Measurements from ENCODE around the gene SRL. TPM values are rescaled to one million over a fixed set of nuclear protein-coding genes. Genes with fewer than 3 reads are reported as not detected.

SRL gene
- total and polyA plus RNA-seq, 5 experiments from 2014 or later, result not detected

GRCh38 chr16:4271176-4272113 is 29.6 kb upstream of the SRL start:
- Mint-ChIP-seq H3K4me1 (peaks cover 7 to 41% (median 13%) of the 10 kb centered on the region in 4 donors), H3K27me3 (peaks cover 0 to 3% (median 0%) of the 10 kb centered on the region in 5 donors), H3K27ac (peak overlapping the region; percentile 63 to 95 (median 78)), H3K4me3 (peak overlapping the region; percentile 83 to 92 (median 87)), H3K36me3 (peaks cover 0 to 3% (median 0%) of the 10 kb centered on the region in 3 donors), H3K9me3 (peaks cover 0 to 2% (median 0%) of the 10 kb centered on the region in 9 donors)
- POLR2A ChIA-PET, result interaction anchor here (0.6 to 3.9 kb wide), 21 partner anchors 10 to 1571 kb away, joined by 3 to 98 read pairs (median 4); partner anchors contain the start of genes CREBBP, DNAAF8, PAM16 and ROGDI
- DNase-seq, result peak; percentile 81 to 93 (median 85)
- ATAC-seq, result peak; percentile 81

- ATAC-seq (no peak), DNase-seq (no peak)
- Mint-ChIP-seq H3K27ac (peak overlapping the region in 9 of 10 donors; percentile 10 to 87 (median 68)), H3K4me1 (peaks cover 8 to 49% (median 17%) of the 10 kb centered on the region in 4 donors), H3K4me3 (peak overlapping the region; percentile 83 to 92 (median 87)), H3K9me3 (peaks cover 0 to 2% (median 0%) of the 10 kb centered on the region in 9 donors), H3K36me3 (peaks cover 0 to 5% (median 3%) of the 10 kb centered on the region in 3 donors), H3K27me3 (peaks cover 0 to 3% (median 0%) of the 10 kb centered on the region in 5 donors)
- POLR2A ChIA-PET, result interaction anchor here (1.0 to 3.9 kb wide), 4 partner anchors 9 to 553 kb away, joined by 3 to 98 read pairs (median 18); partner anchors contain the start of genes PAM16 and TRAP1
Measured at GRCh38 chr16:4270595-4270994, 28.7 kb upstream of the SRL start.

GRCh38 chr16:4270091-4270490 is 28.2 kb upstream of the SRL start:
- no peak for DNase-seq
- ATAC-seq, result no peak
- POLR2A ChIA-PET, result interaction anchor here (3.8 kb wide), 1 partner anchor 9 kb away, joined by 19 read pairs; no protein-coding TSS in a partner anchor
- H3K4me1 Mint-ChIP-seq, result peaks cover 8 to 48% (median 18%) of the 10 kb centered on the region in 4 donors
- H3K36me3 Mint-ChIP-seq, result peaks cover 0 to 5% (median 3%) of the 10 kb centered on the region in 3 donors
- H3K27me3 Mint-ChIP-seq, result peaks cover 0 to 3% (median 0%) of the 10 kb centered on the region in 5 donors
- peak overlapping the region in 2 of 10 donors; percentile 36 to 59 for H3K27ac Mint-ChIP-seq
- peaks cover 0 to 2% (median 0%) of the 10 kb centered on the region in 9 donors for H3K9me3 Mint-ChIP-seq
- peak overlapping the region in 8 of 10 donors; percentile 22 to 92 (median 72) for H3K4me3 Mint-ChIP-seq

- no peak overlapping the region for H3K4me3 Mint-ChIP-seq
- POLR2A ChIA-PET, result interaction anchor here (1.4 kb wide), 1 partner anchor 11 kb away, joined by 3 read pairs; no protein-coding TSS in a partner anchor
- DNase-seq (no peak), ATAC-seq (no peak)
- no peaks in the 10 kb centered on the region for H3K9me3 Mint-ChIP-seq
- peaks cover 8 to 55% (median 21%) of the 10 kb centered on the region in 4 donors for H3K4me1 Mint-ChIP-seq
- H3K27ac Mint-ChIP-seq, result peak overlapping the region in 3 of 10 donors; percentile 21 to 72 (median 52)
- no peaks in the 10 kb centered on the region for H3K27me3 Mint-ChIP-seq
- H3K36me3 Mint-ChIP-seq, result peaks cover 0 to 20% (median 6%) of the 10 kb centered on the region in 3 donors
Measured at GRCh38 chr16:4266372-4266771, 24.5 kb upstream of the SRL start.

- H3K27me3 Mint-ChIP-seq, result no peaks in the 10 kb centered on the region
- H3K9me3 Mint-ChIP-seq, result no peaks in the 10 kb centered on the region
- DNase-seq (no peak), ATAC-seq (no peak)
- H3K36me3 Mint-ChIP-seq, result peaks cover 0 to 27% (median 9%) of the 10 kb centered on the region in 3 donors
- no peak overlapping the region for H3K4me3 Mint-ChIP-seq
- POLR2A ChIA-PET, result interaction anchor here (1.4 kb wide), 1 partner anchor 11 kb away, joined by 3 read pairs; no protein-coding TSS in a partner anchor
- peaks cover 4 to 49% (median 21%) of the 10 kb centered on the region in 4 donors for H3K4me1 Mint-ChIP-seq
- peak overlapping the region in 1 of 10 donors; percentile 44 for H3K27ac Mint-ChIP-seq
Measured at GRCh38 chr16:4265676-4266075, 23.8 kb upstream of the SRL start.

GRCh38 chr16:4264546-4264945 is 22.7 kb upstream of the SRL start:
- Mint-ChIP-seq H3K4me1 (peaks cover 2 to 40% (median 20%) of the 10 kb centered on the region in 4 donors), H3K9me3 (no peaks in the 10 kb centered on the region), H3K4me3 (no peak overlapping the region), H3K36me3 (peaks cover 0 to 34% (median 9%) of the 10 kb centered on the region in 3 donors), H3K27me3 (no peaks in the 10 kb centered on the region), H3K27ac (no peak overlapping the region)
- POLR2A ChIA-PET, result no interaction called here
- DNase-seq (no peak), ATAC-seq (no peak)

GRCh38 chr16:4263504-4264436 is 21.9 kb upstream of the SRL start:
- POLR2A ChIA-PET, result no interaction called here
- ATAC-seq, result no peak
- DNase-seq, result no peak
- Mint-ChIP-seq H3K27me3 (no peaks in the 10 kb centered on the region), H3K4me1 (peaks cover 2 to 38% (median 20%) of the 10 kb centered on the region in 4 donors), H3K27ac (peak overlapping the region in 3 of 10 donors; percentile 36 to 55 (median 43)), H3K4me3 (no peak overlapping the region), H3K9me3 (no peaks in the 10 kb centered on the region), H3K36me3 (peaks cover 0 to 37% (median 9%) of the 10 kb centered on the region in 3 donors)

GRCh38 chr16:4262303-4262835 is 20.5 kb upstream of the SRL start:
- H3K27me3 Mint-ChIP-seq, result no peaks in the 10 kb centered on the region
- peaks cover 0 to 50% (median 9%) of the 10 kb centered on the region in 3 donors for H3K36me3 Mint-ChIP-seq
- H3K9me3 Mint-ChIP-seq, result no peaks in the 10 kb centered on the region
- peaks cover 2 to 28% (median 14%) of the 10 kb centered on the region in 4 donors for H3K4me1 Mint-ChIP-seq
- ATAC-seq (no peak), DNase-seq (no peak)
- H3K27ac Mint-ChIP-seq, result peak overlapping the region in 1 of 10 donors; percentile 57
- POLR2A ChIA-PET, result interaction anchor here (1.0 to 2.5 kb wide), 2 partner anchors 8 to 9 kb away, joined by 3 to 19 read pairs; partner anchors contain the start of gene TFAP4
- H3K4me3 Mint-ChIP-seq, result no peak overlapping the region

- ATAC-seq, result peak; percentile 56 to 76
- Mint-ChIP-seq H3K4me1 (peaks cover 2 to 22% (median 14%) of the 10 kb centered on the region in 4 donors), H3K27ac (peak overlapping the region in 3 of 10 donors; percentile 49 to 89 (median 84)), H3K9me3 (no peaks in the 10 kb centered on the region), H3K36me3 (peaks cover 0 to 54% (median 9%) of the 10 kb centered on the region in 3 donors), H3K27me3 (no peaks in the 10 kb centered on the region), H3K4me3 (no peak overlapping the region)
- POLR2A ChIA-PET, result interaction anchor here (1.0 to 2.5 kb wide), 2 partner anchors 8 to 10 kb away, joined by 3 to 19 read pairs; partner anchors contain the start of gene TFAP4
- DNase-seq, result peak in 6 of 10 donors; percentile 18 to 44 (median 37)
Measured at GRCh38 chr16:4261557-4262172, 19.8 kb upstream of the SRL start.

- H3K36me3 Mint-ChIP-seq, result peaks cover 0 to 51% (median 9%) of the 10 kb centered on the region in 3 donors
- H3K4me3 Mint-ChIP-seq, result no peak overlapping the region
- H3K27me3 Mint-ChIP-seq, result no peaks in the 10 kb centered on the region
- H3K9me3 Mint-ChIP-seq, result no peaks in the 10 kb centered on the region
- H3K27ac Mint-ChIP-seq, result no peak overlapping the region
- H3K4me1 Mint-ChIP-seq, result peaks cover 2 to 10% (median 7%) of the 10 kb centered on the region in 4 donors
- POLR2A ChIA-PET, result interaction anchor here (2.5 kb wide), 1 partner anchor 11 kb away, joined by 19 read pairs; the partner anchor contains the start of gene TFAP4
- ATAC-seq, result no peak
- DNase-seq, result no peak
Measured at GRCh38 chr16:4260360-4260759, 18.5 kb upstream of the SRL start.
